Amygdala (tissue), 56 donors: ENCODE results near the gene KLHL40.

ENCODE experiments used
- DNase-seq, 56 donors: peaks; one replicate each; lab custom pipeline; 2025; lab: John Stamatoyannopoulos, UW

KLHL40 gene

GRCh38 chr3:42700366-42701288 is 15.3 kb downstream of the KLHL40 start:
- no peak for DNase-seq

DNA sequence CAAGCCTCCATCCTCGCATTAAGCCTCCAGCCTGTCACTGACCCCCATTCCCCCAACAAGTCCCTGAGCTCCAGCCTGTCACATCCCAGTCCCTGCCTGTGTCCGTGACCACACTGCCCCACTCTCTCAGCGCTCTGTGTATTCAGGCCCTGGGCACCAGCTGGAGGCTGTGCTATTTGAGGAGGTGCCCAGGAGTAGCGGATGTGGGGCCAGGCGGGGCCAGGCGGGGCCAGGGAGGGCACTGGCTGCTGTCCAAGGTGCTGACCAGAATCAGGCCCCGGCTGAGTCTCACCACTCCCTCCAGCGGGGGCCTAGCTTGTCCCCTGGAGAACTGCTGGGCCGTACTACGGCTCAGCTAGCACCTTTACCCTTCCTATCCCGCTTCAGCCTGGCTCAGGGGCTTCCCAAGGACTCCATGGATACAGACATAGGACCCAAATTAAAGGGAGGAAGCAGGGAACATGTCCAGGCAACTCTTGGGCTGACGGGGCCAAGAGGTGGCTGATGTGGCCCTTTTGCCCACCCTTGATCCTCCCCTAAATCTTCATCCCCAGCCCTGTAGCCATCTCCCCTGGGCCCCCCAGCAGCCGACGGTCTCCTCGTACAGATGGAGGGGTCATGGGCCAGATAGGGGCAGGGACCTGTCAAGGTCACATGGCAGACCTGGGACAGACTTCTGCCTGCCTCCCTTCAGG is 16.2 kb downstream of the KLHL40 start:
- peak in 50 of 56 donors; percentile 27 to 89 (median 70) for DNase-seq

- DNase-seq, result peak in 39 of 56 donors; percentile 25 to 78 (median 53)
These were observed 17.0 kb downstream of the KLHL40 start, which contains the start of gene HHATL for GRCh38 chr3:42702066-42702951. Gene HHATL (minus strand): TSS chr3:42702798. CDS start chr3:42700826, 1,972 bp downstream.

DNA sequence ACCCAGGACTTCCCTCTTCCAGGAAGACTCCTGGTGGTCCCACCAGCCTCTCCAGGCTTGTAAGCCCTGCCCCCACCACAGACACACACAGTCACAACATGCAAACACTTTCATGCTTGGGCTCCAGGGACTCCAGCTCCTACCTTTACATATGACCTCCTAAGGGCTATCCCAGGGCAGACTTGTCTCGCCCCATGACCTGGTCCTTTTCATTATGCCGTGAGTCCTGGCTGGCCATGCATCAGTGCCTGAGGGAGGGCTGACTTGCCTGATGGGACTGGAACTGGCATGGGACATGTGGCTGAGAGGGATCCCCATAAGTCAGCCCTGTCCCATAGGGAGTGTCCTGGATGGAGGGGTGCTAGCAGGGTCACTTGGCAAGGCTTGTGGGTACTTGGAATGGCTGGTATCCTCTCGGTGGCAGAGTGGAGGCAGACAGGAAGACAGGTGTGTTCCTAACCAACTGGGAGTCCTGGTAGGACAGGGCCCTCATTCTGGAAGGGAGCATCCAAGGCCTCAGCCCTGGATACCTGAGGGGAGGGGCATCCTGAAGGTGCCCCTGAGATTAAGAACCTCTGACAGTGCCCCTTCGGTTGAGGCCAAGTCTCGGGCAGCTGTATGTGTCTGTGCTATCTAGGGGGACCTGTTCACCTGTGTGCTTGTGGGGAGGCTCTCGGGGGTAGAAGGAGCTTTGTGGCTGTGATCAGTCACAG is 17.8 kb downstream of the KLHL40 start:
- DNase-seq, result peak in 1 of 56 donors; percentile 57

- no peak for DNase-seq
These were observed 18.3 kb downstream of the KLHL40 start for GRCh38 chr3:42703695-42704025.

DNA sequence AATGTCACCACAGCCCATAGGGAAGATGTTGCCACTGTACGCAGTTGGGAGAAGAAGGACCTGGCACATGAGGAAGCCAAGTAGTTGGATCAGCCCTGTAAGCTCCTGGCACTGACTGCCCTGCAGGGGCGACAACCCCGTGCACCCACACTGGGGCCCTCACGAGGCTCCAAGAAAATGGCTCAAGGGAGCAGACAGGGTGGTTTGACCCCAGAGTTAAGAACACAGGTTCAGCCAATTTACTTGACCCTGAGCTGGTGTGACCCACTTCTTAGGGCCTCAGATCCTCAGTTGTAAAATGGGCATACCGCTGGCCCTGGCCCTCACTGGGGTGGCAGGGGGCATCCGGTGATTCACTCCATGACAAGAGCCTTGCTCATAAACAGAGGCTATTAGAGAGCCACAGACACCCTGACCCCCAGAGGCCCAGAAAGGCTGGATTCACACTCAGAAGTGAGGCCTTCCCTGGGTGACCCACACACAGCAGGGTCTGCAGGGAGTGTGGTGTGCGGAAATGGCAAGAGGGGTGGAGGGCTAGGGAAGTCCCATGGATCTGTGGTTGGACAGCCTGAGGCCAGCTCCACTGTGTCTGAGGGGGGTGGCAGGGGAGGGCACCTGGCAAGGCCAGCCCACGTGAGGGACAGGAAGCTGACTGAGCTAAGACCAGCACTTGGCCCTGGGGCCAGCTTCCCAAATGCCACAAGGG is 19.0 kb downstream of the KLHL40 start:
- DNase-seq, result no peak

DNA sequence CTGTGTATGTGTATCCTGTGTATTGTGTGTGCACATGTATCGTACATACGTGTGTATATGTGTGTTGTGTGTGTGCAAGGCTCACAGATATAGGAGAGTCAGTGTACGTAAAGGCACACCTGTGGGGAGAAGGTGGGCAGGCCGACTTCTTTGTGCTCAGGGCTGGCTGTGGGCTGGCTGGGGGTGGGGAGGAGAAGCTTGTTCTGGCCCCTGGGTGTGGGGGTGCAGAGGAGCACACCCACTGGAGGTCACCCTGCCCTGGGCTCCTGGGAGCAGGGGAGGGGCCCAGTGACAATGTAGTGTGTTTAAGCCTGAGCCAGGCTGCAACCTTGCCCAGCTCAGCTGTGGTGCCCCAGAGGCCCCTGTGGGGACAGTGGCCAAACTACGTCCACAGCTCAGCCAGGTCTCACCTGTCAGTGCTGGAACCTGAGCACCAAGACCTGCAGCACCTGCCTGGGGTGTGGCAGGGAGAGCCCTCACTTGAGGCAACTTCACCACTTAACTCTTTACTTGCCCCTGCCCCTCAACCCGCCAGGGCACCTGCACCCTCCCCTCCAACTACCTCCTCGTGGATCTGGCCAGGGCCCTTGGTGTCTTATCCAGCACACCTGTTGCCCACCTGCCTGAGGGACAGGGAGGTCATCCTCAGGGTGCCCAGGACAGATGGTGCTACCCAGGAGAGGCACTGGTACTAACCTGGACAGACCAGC is 19.9 kb downstream of the KLHL40 start:
- no peak for DNase-seq

DNA sequence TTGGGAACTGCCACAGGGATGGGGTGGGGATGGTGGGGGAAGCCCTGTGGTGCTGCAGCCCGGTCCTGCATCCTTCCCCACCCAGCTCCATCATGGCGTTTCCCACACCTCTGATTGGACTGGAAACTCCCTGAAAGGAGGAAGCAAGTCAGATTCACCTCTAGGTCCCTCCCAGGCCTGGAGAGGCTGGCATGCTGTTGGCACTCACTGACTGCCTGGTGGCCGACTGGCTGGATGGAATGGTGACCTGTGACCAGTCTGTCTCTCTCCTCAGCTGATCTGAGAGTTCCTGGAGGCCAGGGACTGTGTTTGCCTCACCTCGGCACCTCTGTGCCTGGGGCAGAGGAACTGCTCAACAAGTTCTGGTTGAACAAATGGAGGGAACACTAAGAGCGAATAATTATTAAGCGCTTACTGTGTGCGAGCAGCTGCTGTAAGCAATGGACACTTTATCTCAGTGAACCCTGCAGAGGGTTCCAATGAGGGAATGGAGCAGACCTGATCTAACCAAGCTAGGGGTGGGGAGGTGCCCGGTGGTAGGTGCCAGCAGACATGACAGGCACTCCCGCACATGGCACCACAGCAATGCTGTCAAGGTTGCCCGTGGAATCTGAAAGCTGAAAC is 20.7 kb downstream of the KLHL40 start:
- DNase-seq, result no peak

DNA sequence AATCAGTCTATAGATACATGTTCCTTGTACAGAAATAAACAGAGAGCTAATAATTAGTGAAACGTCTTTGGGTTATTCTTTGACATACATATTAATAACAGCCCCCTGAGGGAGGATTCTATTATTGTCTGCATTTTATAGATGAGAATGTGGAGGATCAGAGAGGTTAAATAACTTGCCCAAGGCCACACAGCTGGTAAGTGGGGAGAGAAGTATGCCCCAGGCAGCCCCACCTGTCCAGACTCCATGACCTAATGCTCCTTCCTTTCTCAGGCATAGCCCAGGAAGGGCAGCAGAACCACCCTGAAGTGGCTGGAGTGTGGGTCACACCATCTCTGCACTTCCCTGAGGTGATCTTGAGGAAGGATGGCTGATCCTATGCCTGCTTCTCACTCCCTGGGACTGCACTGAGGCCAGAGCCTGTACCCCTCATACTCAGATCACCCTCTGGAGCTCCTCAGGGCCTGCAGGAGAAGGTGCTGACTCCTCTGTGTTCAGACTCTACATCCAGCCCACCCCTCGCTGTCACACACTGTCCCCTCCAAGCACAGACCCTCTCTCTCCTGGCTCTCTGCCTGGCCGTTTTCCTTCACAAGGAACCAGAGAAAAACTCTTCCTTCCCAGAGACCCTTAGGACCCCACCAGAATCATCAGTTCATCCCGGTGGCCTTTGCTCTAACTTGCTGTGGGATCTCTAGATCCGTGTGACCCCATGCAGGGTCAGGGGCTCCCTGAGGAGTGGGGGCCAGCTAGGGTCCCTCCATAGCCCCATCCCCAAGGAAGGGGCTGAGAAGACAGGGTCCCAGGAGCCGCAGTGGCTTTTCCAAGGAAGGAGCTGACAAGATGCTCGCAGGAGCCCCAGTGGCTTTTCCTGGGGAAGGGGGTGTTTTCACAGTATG is 21.6 kb downstream of the KLHL40 start:
- no peak for DNase-seq

- DNase-seq, result no peak
These were observed 22.5 kb downstream of the KLHL40 start for GRCh38 chr3:42707620-42708355.

GRCh38 chr3:42708611-42709151 is 23.3 kb downstream of the KLHL40 start:
- no peak for DNase-seq

DNA sequence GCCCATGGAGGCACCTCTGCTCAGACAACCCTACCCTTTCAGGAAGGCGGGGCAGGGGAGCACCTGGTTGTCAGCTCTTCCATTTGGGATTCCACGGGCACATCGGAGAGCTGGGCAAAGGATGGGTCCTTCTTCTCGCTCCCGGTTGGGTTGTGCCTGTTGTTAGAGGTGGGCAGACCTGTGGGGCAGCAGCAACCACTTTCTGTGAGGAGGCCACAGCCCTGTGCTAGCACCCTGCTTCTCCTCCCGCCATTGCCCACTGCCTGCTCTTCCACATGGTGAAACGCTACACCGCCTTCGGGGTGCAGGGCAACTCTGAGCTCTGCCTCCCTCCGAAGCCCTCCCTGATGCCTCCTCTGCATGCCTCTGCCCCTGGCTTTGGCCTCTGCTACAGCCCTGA is 24.3 kb downstream of the KLHL40 start:
- DNase-seq, result no peak

GRCh38 chr3:42710323-42711021 is 25.1 kb downstream of the KLHL40 start:
- DNase-seq, result no peak

- no peak for DNase-seq
These were observed 26.4 kb downstream of the KLHL40 start for GRCh38 chr3:42711491-42712343.

DNA sequence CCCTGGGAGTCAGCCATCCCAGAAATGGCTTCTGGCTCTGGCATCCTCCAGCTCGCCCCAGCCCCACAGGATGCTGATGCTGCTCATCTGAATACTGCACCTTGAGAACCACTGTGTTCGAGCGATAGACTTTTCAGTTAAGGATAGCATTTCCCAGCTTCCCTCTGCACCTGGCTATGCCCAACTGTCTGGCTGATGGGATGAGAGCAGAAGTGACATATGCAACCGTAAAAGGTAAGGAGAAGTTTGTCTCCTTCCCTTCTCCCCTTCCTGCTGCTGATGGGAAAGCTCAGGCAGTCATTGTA is 27.0 kb downstream of the KLHL40 start:
- no peak for DNase-seq
